Activated T-helper 1 cell treated with anti-CD3 and anti-CD28 coated beads, Interleukin-12 subunit alpha, Interleukin-12 subunit beta, Interleukin-2, Interleukin-4 antibody, amounts not matched to agents 30 ng/mL and 10 ng/mL and 1 ng/mL, durations not matched to agents 14 hours and 24 hours and 36 hours (primary cell): ENCODE data around the gene RAPGEF3. TPM values are rescaled to one million over a fixed set of nuclear protein-coding genes. Genes with fewer than 3 reads are reported as not detected.

Experiments
- DNase-seq: peaks from one replicate; pipeline ENCODE4 v3.0.0; 2021; ENCODE audit warnings: low spot score
- H3K27ac Mint-ChIP-seq: one replicate; pipeline ENCODE4 v1.8.0; 2021; ENCODE audit warnings: mild to moderate bottlenecking, mixed read lengths
- H3K27me3 Mint-ChIP-seq: one replicate; pipeline ENCODE4 v1.8.0; 2022; ENCODE audit warnings: mild to moderate bottlenecking, moderate library complexity, mixed read lengths; ENCODE audit not compliant: insufficient read depth
- H3K36me3 Mint-ChIP-seq: one replicate; pipeline ENCODE4 v1.8.0; 2021; ENCODE audit warnings: low read depth, mixed read lengths
- H3K4me1 Mint-ChIP-seq: one replicate; pipeline ENCODE4 v1.8.0; 2021; ENCODE audit warnings: low read depth, mixed read lengths
- H3K4me3 Mint-ChIP-seq: one replicate; pipeline ENCODE4 v1.8.0; 2021; ENCODE audit warnings: mild to moderate bottlenecking, moderate library complexity, mixed read lengths
- H3K9me3 Mint-ChIP-seq: one replicate; pipeline ENCODE4 v1.8.0; 2021; ENCODE audit warnings: mixed read lengths
- intact Hi-C: fragments of 100-400 bp; cut with micrococcal nuclease; formaldehyde crosslinking; loops from one replicate; pipeline ENCODE4 v1.15.1; 2024
- total RNA-seq: library from RNA; stranded (reverse); gene quantifications from 2 replicates; pipeline ENCODE4 v1.2.3, GENCODE V29; 2022

The RAPGEF3 gene
- total RNA-seq, 1 donor from 2014 or later = 4.7 TPM

DNA sequence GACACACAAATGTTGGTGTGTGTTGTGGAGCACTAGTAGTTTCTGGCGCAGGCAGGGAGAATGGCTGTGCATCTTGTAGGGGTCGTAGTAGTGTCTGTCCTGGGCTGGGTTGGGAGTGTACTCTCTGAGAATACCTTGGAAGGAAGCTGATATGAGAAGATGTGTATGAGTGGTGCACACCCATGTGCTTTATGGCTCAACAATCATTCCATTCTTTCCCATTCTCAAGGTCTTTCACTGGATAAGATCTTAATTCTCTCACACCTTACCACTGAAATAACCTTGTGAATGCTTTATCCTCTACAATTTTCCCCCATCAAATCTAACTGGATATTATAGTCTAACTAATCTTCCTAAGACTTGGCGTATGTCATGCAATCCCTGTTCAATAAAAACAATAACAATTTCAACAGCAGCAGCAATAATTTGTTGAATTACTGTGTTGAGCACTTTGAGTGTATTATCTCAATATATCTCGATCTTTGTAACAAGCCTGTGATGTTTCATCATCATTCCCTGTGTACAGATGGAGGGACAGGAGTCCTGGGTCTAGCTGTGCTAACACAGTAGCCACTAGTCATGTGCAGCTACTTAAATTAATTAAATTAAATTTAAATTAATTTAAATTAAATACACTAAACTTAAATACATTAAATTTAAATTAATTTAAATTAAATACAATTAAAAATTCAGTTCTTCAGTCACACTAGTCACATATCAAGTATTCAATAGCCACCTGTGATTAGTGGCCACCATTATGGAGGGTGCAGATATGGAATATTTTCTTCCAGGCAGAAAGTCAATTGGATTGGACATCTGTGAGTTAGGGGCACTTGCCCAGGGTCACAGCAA lies 10.8 kb upstream of the RAPGEF3 start:
- no peak overlapping the region for H3K27ac Mint-ChIP-seq
- H3K4me1 Mint-ChIP-seq = peaks cover 9% of the 10 kb centered on the region
- no peak for DNase-seq
- H3K36me3 Mint-ChIP-seq = no peaks in the 10 kb centered on the region
- intact Hi-C loops = no loop called here
- no peak overlapping the region for H3K4me3 Mint-ChIP-seq
- peaks cover 7% of the 10 kb centered on the region for H3K27me3 Mint-ChIP-seq
- no peaks in the 10 kb centered on the region for H3K9me3 Mint-ChIP-seq

DNA sequence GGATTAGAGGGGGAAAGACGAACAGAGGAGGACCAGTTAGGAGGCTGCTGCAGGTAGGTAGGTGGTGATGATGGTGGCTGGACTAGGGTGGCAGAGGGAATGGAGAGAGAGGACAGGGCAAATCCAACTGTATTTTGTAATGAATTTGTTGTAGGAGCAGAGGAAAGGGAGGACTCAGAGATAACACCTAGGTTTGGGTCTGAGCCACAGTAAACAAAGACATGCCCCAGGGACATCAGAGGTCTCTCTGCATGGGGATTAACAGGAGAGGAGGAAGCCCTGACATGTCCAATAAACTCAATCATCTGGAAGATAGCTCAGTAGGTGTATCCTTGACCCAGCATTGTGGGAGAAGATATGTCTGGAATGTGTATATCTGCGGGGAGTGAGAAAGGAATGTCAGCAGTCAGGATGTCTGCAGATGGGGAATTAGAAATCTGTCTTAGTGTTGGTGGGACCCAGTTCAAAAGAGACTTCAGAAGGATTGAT lies 9.7 kb upstream of the RAPGEF3 start:
- Mint-ChIP-seq H3K4me1 (no peaks in the 10 kb centered on the region), H3K36me3 (no peaks in the 10 kb centered on the region), H3K27ac (no peak overlapping the region), H3K4me3 (no peak overlapping the region), H3K27me3 (peaks cover 7% of the 10 kb centered on the region), H3K9me3 (no peaks in the 10 kb centered on the region)
- DNase-seq = no peak
- intact Hi-C loops = no loop called here

DNA sequence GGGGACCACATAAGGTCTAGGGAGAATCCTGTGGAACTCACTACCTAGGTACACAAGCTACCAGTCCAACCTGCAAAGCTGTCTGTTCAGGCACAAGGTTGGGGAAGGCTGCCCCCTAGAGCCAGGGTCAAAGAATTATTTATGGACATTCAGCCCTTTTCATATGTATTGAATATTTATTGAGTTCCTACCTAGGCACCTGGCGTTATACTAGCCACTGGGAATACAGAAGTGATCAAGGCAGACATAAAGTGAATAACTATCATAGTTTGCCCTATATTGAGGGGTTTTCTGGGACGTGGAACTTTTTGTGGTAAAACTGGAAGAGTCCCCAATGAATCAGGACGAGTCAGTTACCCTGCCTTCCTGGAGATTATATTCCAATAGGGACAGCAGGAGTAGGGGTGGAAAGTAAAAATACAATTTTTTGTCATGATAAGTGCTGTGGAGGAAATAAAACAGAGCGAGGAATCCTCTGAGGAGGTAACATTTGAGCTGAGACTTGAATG lies 8.6 kb upstream of the RAPGEF3 start:
- Mint-ChIP-seq H3K4me1 (peaks cover 3% of the 10 kb centered on the region), H3K27ac (no peak overlapping the region), H3K9me3 (no peaks in the 10 kb centered on the region), H3K27me3 (peaks cover 3% of the 10 kb centered on the region), H3K4me3 (no peak overlapping the region), H3K36me3 (no peaks in the 10 kb centered on the region)
- DNase-seq = peak; percentile 53
- intact Hi-C loops = loop anchor here (1.0 kb wide), 3 partner anchors 8 to 52 kb away; no protein-coding TSS in a partner anchor

DNA sequence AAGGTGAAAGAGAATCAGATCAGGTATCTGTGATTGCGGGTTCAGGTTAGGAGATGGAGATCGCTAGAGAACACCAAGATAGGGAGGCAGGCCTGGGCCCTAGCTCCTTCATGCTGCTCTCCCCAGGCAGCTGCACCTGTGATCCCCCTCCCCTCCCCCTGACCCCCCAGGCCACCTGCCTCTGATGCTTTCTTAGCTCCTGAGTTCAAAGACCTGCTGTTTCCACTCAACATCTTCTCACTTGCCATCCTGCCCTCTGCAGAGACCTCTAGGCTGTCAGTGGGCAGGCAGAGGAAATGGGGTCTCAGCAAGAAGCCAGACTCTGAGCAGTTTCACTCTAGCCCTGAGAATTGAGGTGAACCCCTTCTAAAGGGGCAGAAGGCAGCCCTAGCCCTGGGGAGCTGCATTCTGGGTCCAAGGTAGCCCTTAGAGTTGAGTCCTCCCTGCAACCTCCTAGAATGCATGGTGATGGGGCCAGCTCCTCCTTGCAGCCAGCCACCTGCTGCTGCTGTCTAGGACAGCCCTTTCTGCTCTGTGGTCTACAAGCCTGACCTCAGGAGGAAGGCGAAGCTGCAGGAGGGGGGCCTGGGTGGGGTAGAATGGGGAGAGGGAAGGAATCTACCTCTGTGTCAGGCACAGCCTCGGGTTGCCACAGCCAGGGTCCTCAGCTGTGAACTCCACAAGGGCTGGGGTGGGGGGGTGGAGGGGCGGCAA lies 8.0 kb upstream of the RAPGEF3 start:
- H3K4me3 Mint-ChIP-seq = no peak overlapping the region
- no peaks in the 10 kb centered on the region for H3K9me3 Mint-ChIP-seq
- no peaks in the 10 kb centered on the region for H3K27me3 Mint-ChIP-seq

DNA sequence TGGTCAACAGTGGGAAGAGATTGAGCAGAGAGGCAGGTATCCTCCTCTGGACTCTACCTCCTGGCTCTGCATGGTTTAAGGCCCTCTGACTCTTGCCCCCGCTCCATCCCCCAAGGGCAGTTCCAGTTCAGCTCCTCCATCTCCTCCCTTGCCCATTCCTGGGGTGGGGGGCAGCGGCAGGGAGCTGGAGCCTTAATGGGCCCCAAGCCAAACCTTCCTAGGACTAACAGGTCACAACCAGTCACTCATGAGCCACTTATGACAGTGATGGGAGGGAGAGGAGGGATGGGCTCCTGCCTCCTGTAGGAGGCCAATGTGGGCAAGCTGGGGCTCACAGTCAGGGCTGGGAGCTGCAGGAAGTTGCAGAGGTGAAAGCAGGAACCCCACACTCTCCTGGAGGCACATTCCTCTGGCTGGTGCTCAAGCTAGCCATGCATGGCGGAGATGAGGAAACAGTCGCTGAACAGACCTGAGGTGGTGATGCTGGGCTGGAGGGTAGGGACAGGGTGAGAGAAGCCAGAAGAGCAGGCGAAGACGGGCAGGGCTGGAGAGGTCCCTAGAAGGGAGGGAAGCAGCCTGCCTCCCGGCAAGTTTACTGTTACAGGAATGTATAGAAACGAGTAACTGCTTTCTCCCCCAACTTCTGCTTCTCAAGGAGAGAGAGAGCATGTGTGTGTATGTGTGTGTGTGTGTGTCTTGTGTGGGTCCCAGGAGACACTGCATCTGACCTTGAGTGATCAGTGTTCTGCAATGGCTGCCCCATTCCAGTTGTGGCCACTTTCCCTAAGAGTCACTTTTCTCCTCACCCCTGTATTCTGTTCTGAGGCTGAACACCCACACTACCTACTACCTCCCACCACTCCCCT lies 5.0 kb upstream of the RAPGEF3 start:
- intact Hi-C loops = no loop called here
- no peak for DNase-seq
- Mint-ChIP-seq H3K4me1 (peaks cover 21% of the 10 kb centered on the region), H3K27ac (no peak overlapping the region), H3K9me3 (no peaks in the 10 kb centered on the region), H3K36me3 (no peaks in the 10 kb centered on the region), H3K27me3 (peaks cover 4% of the 10 kb centered on the region), H3K4me3 (no peak overlapping the region)

More for the DNA sequence above, 8.0 kb upstream of the RAPGEF3 start:
- no peak overlapping the region for H3K27ac Mint-ChIP-seq
- peaks cover 6% of the 10 kb centered on the region for H3K4me1 Mint-ChIP-seq
- H3K36me3 Mint-ChIP-seq = no peaks in the 10 kb centered on the region
- intact Hi-C loops = loop anchor here (1.0 kb wide), 3 partner anchors 7 to 51 kb away; no protein-coding TSS in a partner anchor
- DNase-seq = no peak

DNA sequence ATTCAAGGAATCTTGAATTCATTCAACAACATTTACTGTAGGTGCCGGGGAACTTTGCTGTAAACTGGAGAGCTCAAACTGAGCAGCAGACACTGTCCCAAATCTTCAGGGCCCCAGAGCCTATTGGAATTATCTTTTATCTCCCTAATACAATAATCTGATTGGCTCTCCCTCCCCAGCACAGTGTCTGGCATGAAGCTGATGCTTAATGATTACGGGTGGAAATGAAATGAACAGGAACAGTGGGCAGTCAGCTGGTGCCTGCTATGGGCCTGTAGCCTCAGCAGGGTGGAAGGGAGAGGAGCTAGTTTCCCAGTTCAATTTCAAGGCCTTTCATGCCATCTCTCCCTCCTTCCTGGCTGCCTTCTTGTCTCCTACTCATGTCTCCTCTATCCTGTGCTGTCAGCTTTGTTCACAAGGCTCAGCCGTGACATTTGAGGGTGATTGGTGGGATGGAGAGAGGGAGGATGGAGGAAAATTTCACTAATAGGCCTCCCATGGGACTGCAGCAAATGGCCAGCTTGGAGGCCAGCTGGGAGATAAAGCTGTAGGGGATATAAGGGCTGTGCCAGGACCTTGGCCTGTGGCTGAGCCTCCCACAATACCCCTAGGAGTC lies 4.3 kb upstream of the RAPGEF3 start:
- intact Hi-C loops = no loop called here
- H3K27me3 Mint-ChIP-seq = peaks cover 4% of the 10 kb centered on the region
- H3K4me3 Mint-ChIP-seq = no peak overlapping the region
- H3K27ac Mint-ChIP-seq = no peak overlapping the region
- H3K36me3 Mint-ChIP-seq = no peaks in the 10 kb centered on the region
- H3K9me3 Mint-ChIP-seq = no peaks in the 10 kb centered on the region
- H3K4me1 Mint-ChIP-seq = peaks cover 21% of the 10 kb centered on the region
- no peak for DNase-seq

DNA sequence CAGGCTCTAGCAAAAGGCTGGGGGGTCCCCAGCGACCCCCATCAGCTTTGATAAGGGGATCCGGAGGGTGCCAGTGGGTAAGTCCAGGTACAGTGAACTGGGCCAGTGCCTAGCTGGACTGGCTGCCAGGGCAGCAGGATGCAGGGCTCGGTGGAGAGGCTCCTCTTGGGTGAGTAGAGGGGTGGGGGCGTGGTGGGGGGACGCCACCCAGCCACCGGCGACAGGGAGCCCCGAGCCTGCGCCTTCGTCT lies 171 bp downstream of the RAPGEF3 start:
- H3K36me3 Mint-ChIP-seq = no peaks in the 10 kb centered on the region
- DNase-seq = no peak
- no peaks in the 10 kb centered on the region for H3K9me3 Mint-ChIP-seq
- intact Hi-C loops = loop anchor here (2.0 to 10.0 kb wide), 4 partner anchors 14 to 724 kb away; partner anchors contain the start of genes RPAP3 and SLC48A1
- H3K27me3 Mint-ChIP-seq = peaks cover 4% of the 10 kb centered on the region
- peak overlapping the region; percentile 56 for H3K4me3 Mint-ChIP-seq
- H3K27ac Mint-ChIP-seq = no peak overlapping the region
- H3K4me1 Mint-ChIP-seq = peaks cover 62% of the 10 kb centered on the region

DNA sequence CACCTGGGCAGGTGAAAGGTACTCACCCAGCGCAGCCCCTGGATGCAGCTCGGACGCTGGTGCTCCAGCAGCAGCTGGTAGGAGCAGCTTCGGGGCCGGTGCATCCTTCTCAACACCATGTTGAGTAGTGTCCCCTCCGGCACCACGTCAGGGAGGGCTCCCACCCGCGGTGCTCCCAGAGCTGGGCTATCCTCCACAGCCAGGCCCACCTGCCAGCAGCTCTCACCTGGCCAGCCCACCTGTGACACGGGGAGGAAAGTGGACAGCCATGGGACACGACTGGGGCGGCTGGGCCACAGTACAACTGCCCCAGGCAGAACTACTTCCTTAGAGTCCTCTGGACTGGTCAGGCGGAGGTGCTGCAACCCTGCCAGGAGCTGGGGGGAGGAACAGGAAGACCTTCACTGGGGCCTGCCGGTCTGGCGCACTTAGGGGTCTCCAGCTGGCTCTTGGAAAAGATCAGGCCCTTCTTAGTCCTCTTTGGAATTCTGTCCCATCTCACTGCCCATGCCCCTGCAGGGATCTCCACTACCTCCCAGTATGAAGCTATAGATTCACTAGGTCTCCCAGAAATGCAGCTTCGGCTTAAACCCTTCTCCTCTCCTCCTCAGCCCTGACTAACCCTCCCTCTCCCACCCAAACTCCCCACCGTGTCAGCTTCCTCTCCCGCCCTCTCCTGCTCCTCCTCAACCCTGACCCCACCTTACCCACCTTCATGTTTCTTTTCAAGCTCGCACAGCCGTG lies 668 bp downstream of the RAPGEF3 start:
- H3K36me3 Mint-ChIP-seq = no peaks in the 10 kb centered on the region
- no peaks in the 10 kb centered on the region for H3K9me3 Mint-ChIP-seq
- peak overlapping the region; percentile 40 for H3K27ac Mint-ChIP-seq
- intact Hi-C loops = loop anchor here (2.0 to 10.0 kb wide), 4 partner anchors 15 to 723 kb away; partner anchors contain the start of genes RPAP3 and SLC48A1
- DNase-seq = no peak
- H3K27me3 Mint-ChIP-seq = peaks cover 4% of the 10 kb centered on the region
- peaks cover 65% of the 10 kb centered on the region for H3K4me1 Mint-ChIP-seq
- peak overlapping the region; percentile 56 for H3K4me3 Mint-ChIP-seq

DNA sequence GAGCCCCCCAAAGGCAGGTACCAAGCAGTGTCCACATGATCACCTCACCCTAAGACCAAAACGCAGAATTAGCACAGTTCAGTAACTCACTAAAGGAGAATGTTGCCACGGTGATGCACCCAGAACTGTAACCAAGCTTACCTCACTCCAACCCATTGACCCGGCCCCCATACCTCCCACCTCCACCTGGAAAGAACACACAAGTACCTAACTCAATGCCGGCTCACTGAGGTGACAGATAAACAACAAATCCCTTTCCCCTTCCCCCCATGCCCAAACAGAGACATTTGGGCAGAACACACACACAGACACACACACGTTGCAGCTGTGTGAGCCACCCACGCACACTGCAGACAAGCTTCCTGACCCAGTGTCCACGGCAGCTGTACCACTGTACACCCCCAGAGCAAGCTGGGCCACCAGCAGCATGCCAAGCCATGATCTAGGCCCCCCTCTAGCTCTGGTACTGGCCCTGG lies 1.3 kb downstream of the RAPGEF3 start:
- Mint-ChIP-seq H3K27me3 (peaks cover 4% of the 10 kb centered on the region), H3K9me3 (no peaks in the 10 kb centered on the region), H3K4me3 (peak overlapping the region; percentile 67), H3K27ac (peak overlapping the region; percentile 40), H3K4me1 (peaks cover 64% of the 10 kb centered on the region), H3K36me3 (no peaks in the 10 kb centered on the region)
- intact Hi-C loops = loop anchor here (5.0 to 10.0 kb wide), 2 partner anchors 105 to 723 kb away; no protein-coding TSS in a partner anchor
- DNase-seq = no peak

DNA sequence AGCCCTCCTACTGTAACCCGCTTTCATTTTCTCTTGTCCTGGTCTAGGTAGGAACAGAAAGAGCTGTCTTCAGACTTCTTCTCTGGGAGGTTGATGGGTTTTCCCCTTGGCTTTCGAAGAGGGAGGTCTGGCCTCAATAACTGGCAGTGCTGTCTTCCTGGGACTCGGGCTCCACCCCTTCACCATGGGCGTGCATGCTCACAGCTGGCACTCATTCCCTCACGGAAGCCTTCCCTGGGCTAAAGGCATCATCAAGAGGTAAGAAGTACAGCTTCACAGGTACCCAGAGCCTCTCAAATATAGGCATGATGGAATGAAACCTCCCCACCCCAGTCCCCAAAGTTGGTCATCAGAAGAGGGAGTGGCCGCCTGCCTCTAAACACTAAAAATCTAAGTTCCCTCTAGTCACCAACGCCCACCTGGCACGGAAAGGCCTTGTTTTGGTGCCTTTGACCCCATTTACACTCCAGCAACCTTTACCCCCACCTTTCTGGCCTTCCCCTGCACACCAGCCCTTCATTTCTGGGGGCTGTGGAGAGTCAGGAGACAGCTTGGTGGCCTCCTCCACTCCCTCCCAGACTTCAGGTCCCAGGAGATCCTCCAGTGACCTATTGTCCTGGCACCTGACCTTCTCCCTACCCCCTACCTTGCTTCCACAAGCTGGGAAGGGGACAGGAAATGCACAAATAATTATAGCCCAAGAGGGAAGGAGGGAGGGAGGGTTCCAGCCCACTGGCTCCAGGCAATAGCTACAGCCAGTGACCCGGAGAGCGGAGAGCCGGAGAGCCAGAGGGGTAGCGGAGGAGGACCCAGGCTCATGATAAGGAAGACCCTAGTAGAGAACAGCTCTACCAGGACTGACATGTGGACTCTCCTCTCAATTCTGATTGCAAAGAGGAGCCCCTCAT lies 2.8 kb downstream of the RAPGEF3 start:
- intact Hi-C loops = loop anchor here (5.0 to 10.0 kb wide), 2 partner anchors 104 to 721 kb away; no protein-coding TSS in a partner anchor
- Mint-ChIP-seq H3K4me3 (peak overlapping the region; percentile 12), H3K27ac (peak overlapping the region; percentile 42), H3K36me3 (no peaks in the 10 kb centered on the region), H3K27me3 (peaks cover 4% of the 10 kb centered on the region), H3K4me1 (peaks cover 60% of the 10 kb centered on the region), H3K9me3 (no peaks in the 10 kb centered on the region)
- DNase-seq = peak; percentile 20

DNA sequence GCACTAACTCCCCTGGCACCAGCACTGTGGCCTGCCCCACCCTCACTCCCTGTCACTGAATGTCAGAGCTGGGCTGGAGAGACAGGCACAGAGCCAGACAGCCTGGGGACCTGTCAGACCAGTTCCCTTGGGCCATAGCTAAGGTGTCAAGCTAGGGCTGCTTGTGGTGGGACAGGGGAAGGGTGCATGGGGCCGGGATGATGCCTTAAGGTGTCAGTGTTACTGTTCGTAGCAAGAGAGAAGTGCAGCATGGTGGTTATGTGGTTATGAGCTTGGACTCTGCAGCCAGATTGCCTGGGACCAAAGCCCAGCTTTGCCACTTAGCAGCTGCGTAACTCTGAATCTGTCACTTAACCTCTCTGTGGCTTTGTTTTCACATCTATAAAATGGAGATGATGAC lies 3.8 kb downstream of the RAPGEF3 start:
- H3K27me3 Mint-ChIP-seq = no peaks in the 10 kb centered on the region
- intact Hi-C loops = loop anchor here (1.0 to 10.0 kb wide), 3 partner anchors 13 to 720 kb away; no protein-coding TSS in a partner anchor
- no peak for DNase-seq
- H3K36me3 Mint-ChIP-seq = no peaks in the 10 kb centered on the region
- H3K27ac Mint-ChIP-seq = peak overlapping the region; percentile 42
- peaks cover 54% of the 10 kb centered on the region for H3K4me1 Mint-ChIP-seq
- H3K9me3 Mint-ChIP-seq = no peaks in the 10 kb centered on the region
- no peak overlapping the region for H3K4me3 Mint-ChIP-seq
